SK-N-DZ (cell line): Measurements from ENCODE around the gene SULT1C3. TPM values are rescaled to one million over a fixed set of nuclear protein-coding genes. Genes with fewer than 3 reads are reported as not detected.

Experiments used
- DNase-seq: peaks from one replicate; pipeline ENCODE4 v3.0.0-alpha.2; 2015; ENCODE audit warnings: low spot score
- polyA plus RNA-seq, 2 experiments: library from polyadenylated mRNA; depleted of rRNA; stranded (reverse); fragments of >200 nt; gene quantifications; 2 replicates each; pipeline ENCODE4 v1.2.3, GENCODE V29; 2014

Gene SULT1C3
- polyA plus RNA-seq (2014; cell fraction: cytosol; rRNA removed): not detected in 2 replicates
- not detected in 2 replicates for polyA plus RNA-seq (2014; cell fraction: nucleus; rRNA removed)

DNA sequence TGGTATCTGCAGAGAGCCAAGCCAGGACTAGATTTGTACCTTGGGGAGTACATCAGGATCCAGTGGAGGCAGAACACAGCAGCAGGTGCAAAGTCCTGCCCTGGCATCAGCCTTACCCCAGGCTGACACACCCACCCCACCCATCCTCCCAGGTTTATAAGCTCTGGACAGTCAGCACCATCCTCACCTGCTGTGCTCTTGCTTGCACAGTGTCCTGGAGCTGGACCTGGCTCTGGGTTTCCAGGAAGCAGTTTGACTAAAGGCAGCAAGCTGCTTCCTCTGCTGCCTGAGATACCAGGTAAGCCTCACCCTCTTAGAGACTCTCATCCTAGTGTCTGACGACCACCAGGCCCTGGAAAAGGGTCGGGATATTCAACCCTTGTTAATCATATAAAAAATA lies at the start of gene SULT1C3:
Gene SULT1C3, plus strand, starts transcription at position 183 of the 400 bp plus-strand sequence. CDS start 7,227 bp downstream, outside the sequence.
- no peak for DNase-seq

DNA sequence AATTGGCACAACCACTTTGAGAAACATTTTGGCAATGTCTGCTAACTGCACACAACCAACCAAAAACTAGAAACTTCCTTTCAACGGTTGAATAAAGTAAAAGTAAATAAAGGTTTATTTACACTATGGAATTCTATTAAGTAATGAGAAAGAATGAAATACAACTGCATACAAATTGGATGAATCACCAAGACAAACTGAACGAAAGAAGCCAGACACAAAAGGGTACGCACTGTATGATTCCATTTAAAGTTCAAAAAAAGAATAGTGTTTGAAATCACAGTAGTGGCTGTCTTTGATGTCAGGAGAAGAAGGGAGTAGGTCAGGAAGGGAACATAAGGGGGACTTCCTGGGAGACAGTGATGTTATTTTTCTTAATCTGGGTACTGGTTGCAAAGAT lies 46.5 kb upstream of the SULT1C3 start:
- no peak for DNase-seq

GRCh38 chr2:108194409-108195132 lies 45.2 kb upstream of the SULT1C3 start:
- peak; percentile 34 for DNase-seq

- DNase-seq: no peak
Measured at GRCh38 chr2:108195133-108195439, 44.7 kb upstream of the SULT1C3 start.

- DNase-seq: no peak
Measured at GRCh38 chr2:108199726-108200125, 40.0 kb upstream of the SULT1C3 start.

DNA sequence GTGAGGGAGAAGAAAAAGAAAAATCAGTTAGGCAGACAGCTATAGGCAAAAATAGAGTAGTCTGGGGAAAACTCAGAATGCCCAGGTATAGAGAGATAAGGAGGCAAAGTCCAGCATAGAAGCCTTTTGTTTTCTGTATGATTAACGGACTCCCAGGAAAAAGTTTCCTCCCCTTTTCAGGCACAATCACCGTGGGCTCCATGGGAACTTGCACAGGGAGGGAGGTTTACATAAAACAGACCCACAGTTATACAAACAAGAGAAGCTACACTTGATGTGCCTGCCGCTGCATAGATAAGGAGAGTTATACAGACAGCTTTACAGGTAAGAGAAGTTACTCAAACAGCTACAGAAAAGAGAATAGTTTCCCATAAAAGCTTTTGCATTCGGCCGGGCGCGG lies 39.2 kb upstream of the SULT1C3 start:
- DNase-seq: no peak

GRCh38 chr2:108212671-108213070 lies 27.1 kb upstream of the SULT1C3 start:
- DNase-seq: no peak

DNA sequence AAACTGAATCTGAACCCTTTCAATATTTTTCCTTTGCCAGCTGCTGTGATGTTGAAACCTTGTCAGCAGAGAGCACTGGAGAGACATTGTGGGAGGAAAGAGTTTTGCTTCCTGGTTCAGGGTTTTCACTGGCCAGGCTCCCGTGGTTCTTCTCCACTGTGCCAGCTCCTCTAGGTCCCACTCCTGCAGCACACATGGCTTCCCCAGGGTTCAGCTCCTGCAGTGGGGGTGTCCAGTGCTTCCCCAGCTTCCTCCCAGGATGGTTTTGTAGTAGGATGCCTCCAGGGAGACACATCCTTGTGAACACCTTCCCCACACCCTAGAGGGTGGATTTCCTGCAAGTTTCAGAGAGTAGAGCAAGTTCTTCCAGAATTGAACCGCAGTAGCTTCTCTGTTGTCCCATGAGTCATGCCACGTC lies 24.0 kb upstream of the SULT1C3 start:
- no peak for DNase-seq

GRCh38 chr2:108217211-108217610 lies 22.6 kb upstream of the SULT1C3 start:
- DNase-seq: no peak

- DNase-seq: no peak
Measured at GRCh38 chr2:108219688-108220087, 20.1 kb upstream of the SULT1C3 start.

DNA sequence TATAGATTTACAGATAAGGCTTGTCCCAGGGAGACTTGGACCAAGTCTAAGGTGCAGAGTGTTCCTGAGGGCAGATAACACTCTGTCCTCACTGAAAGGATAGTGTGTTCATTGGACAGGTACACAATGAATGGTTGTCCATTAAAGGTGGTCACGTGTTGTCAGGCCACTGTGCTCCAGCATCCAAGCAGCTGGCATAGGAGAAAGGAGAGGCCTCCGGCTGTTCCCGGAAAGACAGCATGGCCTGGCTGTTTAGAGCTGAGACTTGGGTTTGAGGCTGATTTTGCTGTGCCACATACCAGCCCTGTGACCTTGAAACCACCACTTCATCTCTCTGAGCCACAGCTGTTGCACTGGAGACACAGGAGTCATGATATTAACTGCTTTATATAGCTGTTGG lies 19.6 kb upstream of the SULT1C3 start:
- DNase-seq: no peak

GRCh38 chr2:108220942-108221541 lies 18.7 kb upstream of the SULT1C3 start:
- DNase-seq: no peak

- no peak for DNase-seq
Measured at GRCh38 chr2:108222261-108222660, 17.5 kb upstream of the SULT1C3 start.

GRCh38 chr2:108223573-108223972 lies 16.2 kb upstream of the SULT1C3 start:
- no peak for DNase-seq

- DNase-seq: no peak
Measured at GRCh38 chr2:108224022-108224421, 15.7 kb upstream of the SULT1C3 start.

DNA sequence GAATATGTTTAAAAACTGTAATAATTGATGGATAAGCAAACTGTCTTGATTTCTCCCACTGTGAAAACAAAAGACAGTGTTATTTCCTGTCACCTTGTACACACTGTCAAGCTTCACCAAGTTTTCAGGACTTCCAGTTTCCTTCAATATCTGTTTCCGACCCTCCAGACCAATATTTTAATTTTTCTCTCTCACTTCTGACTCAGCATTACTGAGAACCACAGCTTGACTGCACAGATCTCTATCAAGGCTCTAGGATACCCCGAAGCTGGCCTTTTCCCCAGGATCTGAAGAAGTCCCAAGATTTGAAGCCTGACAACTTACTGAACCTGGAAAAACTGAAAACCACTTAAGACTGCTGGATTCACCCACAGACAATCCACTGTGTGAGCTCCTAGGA lies 13.2 kb upstream of the SULT1C3 start:
- DNase-seq: no peak

GRCh38 chr2:108228006-108228405 lies 11.8 kb upstream of the SULT1C3 start:
- no peak for DNase-seq

GRCh38 chr2:108228537-108228936 lies 11.2 kb upstream of the SULT1C3 start:
- DNase-seq: no peak

GRCh38 chr2:108229875-108230274 lies 9.9 kb upstream of the SULT1C3 start:
- DNase-seq: no peak

DNA sequence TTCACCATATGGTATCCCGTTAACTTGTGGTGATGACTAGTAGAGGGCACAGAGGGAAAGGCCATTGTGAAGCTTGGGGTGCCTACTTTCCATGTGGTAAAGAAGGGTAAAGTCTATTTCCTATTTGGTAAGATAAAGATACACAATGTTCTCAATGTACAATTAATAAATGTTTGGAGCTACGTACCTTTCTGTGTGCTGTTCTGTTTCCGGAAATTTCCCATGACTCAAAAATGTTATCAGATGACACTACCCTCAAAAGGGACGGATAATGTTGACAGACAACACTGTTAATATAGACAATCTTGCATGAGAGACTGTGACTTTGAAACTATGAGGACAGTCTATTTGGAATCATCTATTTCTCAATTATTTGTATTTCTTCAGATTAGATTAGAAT lies 4.2 kb upstream of the SULT1C3 start:
- DNase-seq: no peak

DNA sequence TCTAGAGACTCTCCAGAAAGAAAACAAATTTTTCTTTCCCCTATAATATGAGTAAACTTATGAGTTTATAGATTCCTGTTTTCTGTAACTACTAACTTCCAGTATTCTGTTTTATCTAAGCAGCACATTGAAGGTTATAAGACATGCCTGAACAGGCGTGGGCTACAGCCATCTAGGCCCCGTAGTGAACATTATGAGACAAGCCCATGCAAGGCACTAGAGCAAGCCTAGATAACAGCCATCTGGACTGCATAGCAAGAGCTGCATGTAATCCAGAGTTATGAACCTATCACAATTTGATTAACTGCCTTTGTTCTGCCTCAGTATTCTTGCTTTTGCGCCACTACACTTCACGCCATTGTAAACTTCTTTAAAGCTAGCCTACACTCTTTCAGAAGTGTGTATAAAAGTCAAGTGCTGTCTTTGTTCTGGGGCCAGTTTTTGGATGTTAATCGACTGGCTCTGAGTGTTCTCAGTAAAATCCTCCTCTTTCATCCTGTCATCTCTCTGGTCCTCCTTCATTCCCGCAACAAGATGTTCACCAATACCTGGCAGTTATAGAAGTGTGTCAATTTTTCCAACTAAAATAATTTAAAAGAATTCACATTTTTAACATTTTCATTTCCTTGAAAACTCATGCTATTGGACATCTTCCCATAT lies 3.0 kb upstream of the SULT1C3 start:
- DNase-seq: no peak

DNA sequence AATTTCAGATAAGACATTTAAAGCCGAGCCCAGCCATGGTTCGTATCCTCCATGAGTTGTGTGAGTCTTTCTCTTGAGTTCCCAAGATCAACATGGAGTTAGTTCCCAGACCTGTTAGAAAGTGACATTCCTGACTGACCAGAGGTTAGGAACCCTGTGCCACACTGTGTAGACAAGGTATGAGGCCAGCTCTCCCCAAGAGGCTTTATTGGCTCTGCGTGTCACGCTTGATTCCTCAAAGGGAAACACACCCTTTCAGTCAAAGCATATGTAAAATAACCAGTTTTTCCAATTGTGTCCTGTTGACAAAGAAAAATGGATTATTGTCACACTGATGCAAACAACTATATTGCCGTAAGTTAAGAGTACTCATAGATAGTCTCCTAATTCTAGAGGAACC lies 1.2 kb downstream of the SULT1C3 start:
- no peak for DNase-seq

GRCh38 chr2:108243566-108243965 lies 3.8 kb downstream of the SULT1C3 start:
- no peak for DNase-seq
